Thyroid gland (tissue), 4 donors: ENCODE data around the gene EXOC7. TPM values are rescaled to one million over a fixed set of nuclear protein-coding genes. Genes with fewer than 3 reads are reported as not detected.

Experiments used
- DNase-seq, 2 donors: peaks; one replicate each; pipeline ENCODE4 v3.0.0-alpha.2; 2019
- H3K27ac ChIP-seq, 3 donors: fragments of 200-600 bp; sonication (generic); 1 replicate in 2 of 3; 2 replicates in 1 of 3; pipeline ENCODE4 v1.5.1; 2016 to 2019; ENCODE audit warnings: mild to moderate bottlenecking in 1 of 3, moderate library complexity in 1 of 3
- H3K27me3 ChIP-seq: fragments of 200-600 bp; sonication (generic); one replicate; pipeline ENCODE4 v1.5.1; 2019
- H3K36me3 ChIP-seq, 2 donors: fragments of 200-600 bp; sonication (generic); one replicate each; pipeline ENCODE4 v1.5.1; 2016 to 2019
- H3K4me1 ChIP-seq, 2 donors: fragments of 200-600 bp; sonication (generic); one replicate each; pipeline ENCODE4 v1.5.1; 2017 to 2019
- H3K4me3 ChIP-seq, 3 donors: fragments of 200-600 bp; sonication (generic); replicated peaks in 1 of 3; 1 replicate in 2 of 3; 2 replicates in 1 of 3; pipeline ENCODE4 v1.5.1; 2016; ENCODE audit warnings: mild to moderate bottlenecking in 1 of 3
- H3K9me3 ChIP-seq: fragments of 200-600 bp; sonication (generic); one replicate; pipeline ENCODE4 v1.5.1; 2017
- POLR2A ChIP-seq, 2 donors: fragments of 450-650 bp; IDR thresholded peaks; one replicate each; pipeline ENCODE4 v1.6.1; 2017; ENCODE audit warnings: antibody characterized with exemption in 2 of 2, mild to moderate bottlenecking in 2 of 2, moderate library complexity in 1 of 2
- WGBS, 2 donors: methylation state at CpG; one replicate each; pipeline ENCODE4 v1.1.5; 2017; 5-methylcytosine and 5-hydroxymethylcytosine counted together
- intact Hi-C: fragments of 100-400 bp; cut with DNase I; formaldehyde crosslinking; loops from one replicate; pipeline ENCODE4 v1.15.1; 2023
- total RNA-seq, 4 donors: library from RNA; depleted of rRNA; stranded (reverse); fragments of >200 nt; gene quantifications; one replicate each; pipeline ENCODE4 v1.2.3, GENCODE V29; 2016
- TF ChIP-seq, protein P1 (sequence below), 6 experiments: fragments of 200-600 bp in 3 of 6; fragments of 450-650 bp in 3 of 6; sonication (generic) in 3 of 6; IDR thresholded peaks; one replicate each; pipeline ENCODE4 v1.5.1; 2016 to 2019; ENCODE audit warnings: antibody characterized with exemption in 6 of 6, mild to moderate bottlenecking in 2 of 6, inconsistent platforms in 1 of 6, moderate library complexity in 1 of 6

Gene EXOC7
- total RNA-seq, 4 donors from 2014 or later = 97.8 to 131 (median 115) TPM

DNA sequence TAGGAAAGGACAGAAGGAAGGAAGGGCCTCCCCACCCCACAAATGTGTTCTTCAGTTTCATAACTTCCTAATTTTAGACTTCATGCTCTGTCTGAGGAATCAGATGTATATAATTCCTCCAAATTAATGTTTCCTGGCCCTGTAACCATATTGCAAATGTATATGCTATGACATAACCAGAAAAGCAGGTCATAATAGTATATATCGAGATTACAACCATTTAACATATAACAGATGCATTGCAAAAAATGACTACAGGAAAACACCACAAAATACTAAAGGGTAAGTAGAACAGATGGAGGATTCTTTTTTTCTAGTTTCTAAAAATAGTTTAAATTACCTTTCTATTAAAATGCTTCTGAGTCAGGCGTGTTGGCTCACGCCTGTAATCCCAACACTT, 3.1 kb upstream of the EXOC7 start:
- Histone ChIP-seq H3K27me3 (no peaks in the 10 kb centered on the region), H3K27ac (no peak overlapping the region), H3K4me3 (no peak overlapping the region), H3K36me3 (no peaks in the 10 kb centered on the region), H3K9me3 (no peaks in the 10 kb centered on the region), H3K4me1 (peaks cover 10 to 13% of the 10 kb centered on the region in 2 donors)
- no peak for DNase-seq
- TF ChIP-seq, protein P1, sequence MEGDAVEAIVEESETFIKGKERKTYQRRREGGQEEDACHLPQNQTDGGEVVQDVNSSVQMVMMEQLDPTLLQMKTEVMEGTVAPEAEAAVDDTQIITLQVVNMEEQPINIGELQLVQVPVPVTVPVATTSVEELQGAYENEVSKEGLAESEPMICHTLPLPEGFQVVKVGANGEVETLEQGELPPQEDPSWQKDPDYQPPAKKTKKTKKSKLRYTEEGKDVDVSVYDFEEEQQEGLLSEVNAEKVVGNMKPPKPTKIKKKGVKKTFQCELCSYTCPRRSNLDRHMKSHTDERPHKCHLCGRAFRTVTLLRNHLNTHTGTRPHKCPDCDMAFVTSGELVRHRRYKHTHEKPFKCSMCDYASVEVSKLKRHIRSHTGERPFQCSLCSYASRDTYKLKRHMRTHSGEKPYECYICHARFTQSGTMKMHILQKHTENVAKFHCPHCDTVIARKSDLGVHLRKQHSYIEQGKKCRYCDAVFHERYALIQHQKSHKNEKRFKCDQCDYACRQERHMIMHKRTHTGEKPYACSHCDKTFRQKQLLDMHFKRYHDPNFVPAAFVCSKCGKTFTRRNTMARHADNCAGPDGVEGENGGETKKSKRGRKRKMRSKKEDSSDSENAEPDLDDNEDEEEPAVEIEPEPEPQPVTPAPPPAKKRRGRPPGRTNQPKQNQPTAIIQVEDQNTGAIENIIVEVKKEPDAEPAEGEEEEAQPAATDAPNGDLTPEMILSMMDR (IDR thresholded peaks at IDR 0.05) = no peak
- no peak for TF ChIP-seq POLR2A (IDR thresholded peaks at IDR 0.05)
- WGBS, 2 donors = 87 to 91% methylated on average over 3 of the region's 3 CpGs
- intact Hi-C loops = no loop called here

DNA sequence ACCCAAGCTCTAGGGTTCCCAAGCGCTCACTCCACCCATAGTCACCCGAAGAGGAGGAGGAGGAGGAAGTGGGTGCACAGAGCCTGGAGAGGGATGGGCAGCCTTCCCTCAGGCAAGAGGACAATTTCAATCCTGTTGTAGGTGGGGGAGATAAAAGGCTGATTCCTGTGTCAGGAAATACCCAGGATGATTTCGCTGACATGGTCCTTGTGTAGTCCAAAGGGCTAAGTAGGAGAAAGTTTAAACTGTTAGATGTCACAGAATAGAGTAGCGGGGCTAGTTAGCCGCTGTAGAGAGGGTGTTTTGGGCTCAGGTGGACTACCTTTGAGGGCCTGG, 1.3 kb upstream of the EXOC7 start:
- no peak for DNase-seq
- no peaks in the 10 kb centered on the region for H3K9me3 ChIP-seq
- peaks cover 15 to 17% of the 10 kb centered on the region in 2 donors for H3K36me3 ChIP-seq
- H3K4me1 ChIP-seq = peaks cover 10 to 13% of the 10 kb centered on the region in 2 donors
- H3K27me3 ChIP-seq = no peaks in the 10 kb centered on the region
- TF ChIP-seq POLR2A (IDR thresholded peaks at IDR 0.05) = no peak
- TF ChIP-seq, protein P1 (IDR thresholded peaks at IDR 0.05) = no peak
- H3K4me3 ChIP-seq = no peak overlapping the region
- intact Hi-C loops = no loop called here
- WGBS, 2 donors = 70 to 75% methylated on average over 5 of the region's 5 CpGs
- H3K27ac ChIP-seq = no peak overlapping the region

GRCh38 chr17:76104140-76104895, 731 bp upstream of the EXOC7 start:
- Histone ChIP-seq H3K4me1 (peaks cover 10 to 13% of the 10 kb centered on the region in 2 donors), H3K36me3 (peaks cover 20% of the 10 kb centered on the region in 2 donors), H3K9me3 (no peaks in the 10 kb centered on the region), H3K27me3 (no peaks in the 10 kb centered on the region), H3K4me3 (peak overlapping the region; percentile 51 to 75 (median 66)), H3K27ac (peak overlapping the region; percentile 14 to 66 (median 62))
- TF ChIP-seq, protein P1 (IDR thresholded peaks at IDR 0.05) = no peak
- TF ChIP-seq POLR2A (IDR thresholded peaks at IDR 0.05) = no peak
- intact Hi-C loops = no loop called here
- WGBS, 2 donors = 90 to 93% methylated on average over 20 to 26 of the region's 29 CpGs
- no peak for DNase-seq

- intact Hi-C loops = no loop called here
- H3K27ac ChIP-seq = peak overlapping the region in 2 of 3 donors; percentile 62 to 66
- H3K4me1 ChIP-seq = peaks cover 10 to 13% of the 10 kb centered on the region in 2 donors
- no peaks in the 10 kb centered on the region for H3K27me3 ChIP-seq
- DNase-seq = no peak
- H3K36me3 ChIP-seq = peaks cover 21% of the 10 kb centered on the region in 2 donors
- peak overlapping the region; percentile 51 to 75 (median 66) for H3K4me3 ChIP-seq
- no peaks in the 10 kb centered on the region for H3K9me3 ChIP-seq
- TF ChIP-seq POLR2A (IDR thresholded peaks at IDR 0.05) = no peak
- TF ChIP-seq, protein P1 (IDR thresholded peaks at IDR 0.05) = no peak
- 2 to 4% methylated on average over 4 of the region's 4 CpGs for WGBS, 2 donors
These were observed 678 bp downstream of the EXOC7 start for GRCh38 chr17:76102944-76103273.

- no peak for DNase-seq
- Histone ChIP-seq H3K9me3 (no peaks in the 10 kb centered on the region), H3K36me3 (peaks cover 52 to 67% of the 10 kb centered on the region in 2 donors), H3K27ac (no peak overlapping the region), H3K4me3 (no peak overlapping the region), H3K27me3 (no peaks in the 10 kb centered on the region), H3K4me1 (peaks cover 3 to 5% of the 10 kb centered on the region in 2 donors)
- 97% methylated on average over 19 of the region's 19 CpGs for WGBS, 2 donors
- intact Hi-C loops = no loop called here
- no peak for TF ChIP-seq POLR2A (IDR thresholded peaks at IDR 0.05)
- TF ChIP-seq, protein P1 (IDR thresholded peaks at IDR 0.05) = no peak
These were observed 5.8 kb downstream of the EXOC7 start for GRCh38 chr17:76097716-76098295.
